Measurements from ENCODE around the gene ACVR1B. TPM values are rescaled to one million over a fixed set of nuclear protein-coding genes. Genes with fewer than 3 reads are reported as not detected.

ACVR1B gene
- total and polyA plus RNA-seq, 2 donors (not counting 1 experiment from before 2014, with no cell fraction given), result 3.4 to 10.6 TPM

DNA sequence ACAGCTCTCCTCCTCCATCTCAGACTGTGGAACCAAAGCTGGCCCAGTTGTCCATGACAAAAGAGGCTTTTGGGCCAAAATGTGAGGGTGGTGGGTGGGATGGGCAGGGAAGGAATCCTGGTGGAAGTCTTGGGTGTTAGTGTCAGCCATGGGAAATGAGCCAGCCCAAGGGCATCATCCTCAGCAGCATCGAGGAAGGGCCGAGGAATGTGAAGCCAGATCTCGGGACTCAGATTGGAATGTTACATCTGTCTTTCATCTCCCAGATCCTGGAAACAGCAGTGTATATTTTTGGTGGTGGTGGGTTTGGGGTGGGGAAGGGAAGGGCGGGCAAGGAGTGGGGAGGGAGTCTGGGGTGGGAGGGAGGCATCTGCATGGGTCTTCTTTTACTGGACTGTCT, 43.5 kb downstream of the ACVR1B start:
- intact Hi-C loops (cut with micrococcal nuclease), result no loop called here
- Mint-ChIP-seq H3K9me3 (ENCODE audit: insufficient read depth) (no peaks in the 10 kb centered on the region), H3K4me1 (peaks cover 2% of the 10 kb centered on the region), H3K27me3 (no peaks in the 10 kb centered on the region), H3K27ac (no peak overlapping the region), H3K4me3 (no peak overlapping the region)
- Histone ChIP-seq H3K36me3 (replicated peaks in 1 of 2; ENCODE audit: control extremely low read depth in 1 of 2, control insufficient read depth in 1 of 2, extremely low read depth in 1 of 2, insufficient read depth in 2 of 2, low read length in 1 of 2) (peaks cover 0 to 3% of the 10 kb centered on the region in 2 experiments), H3K27me3 (replicated peaks in 1 of 4; ENCODE audit: control extremely low read depth in 1 of 4, control insufficient read depth in 3 of 4, insufficient read depth in 4 of 4, low read length in 3 of 4) (no peaks in the 10 kb centered on the region), H4K20me1 (ENCODE audit: control insufficient read depth, insufficient read depth, low read length, poor library complexity, severe bottlenecking) (no peaks in the 10 kb centered on the region), H3K4me1 (ENCODE audit: control insufficient read depth in 2 of 2, insufficient read depth in 2 of 2, low read length in 2 of 2) (no peaks in the 10 kb centered on the region), H3K79me2 (ENCODE audit: control insufficient read depth, insufficient read depth, low read length) (no peaks in the 10 kb centered on the region), H3K4me2 (replicated peaks; ENCODE audit: low read depth, low read length, poor library complexity, severe bottlenecking) (no peak overlapping the region), H3K9ac (ENCODE audit: low read length) (no peak overlapping the region), H3K27ac (ENCODE audit: low read length in 2 of 2) (no peak overlapping the region), H3K9me3 (ENCODE audit: control extremely low read depth in 1 of 3, control insufficient read depth in 2 of 3, insufficient read depth in 1 of 3, low read length in 2 of 3) (no peaks in the 10 kb centered on the region), H2AFZ (ENCODE audit: insufficient read depth, low read depth, low read length, poor library complexity, severe bottlenecking) (no peak overlapping the region), H3K4me3 (ENCODE audit: control extremely low read depth in 1 of 5, extremely low read depth in 1 of 5, insufficient read depth in 1 of 5, low read depth in 2 of 5, low read length in 4 of 5) (no peak overlapping the region)
- TF ChIP-seq EZH2 (IDR thresholded peaks at IDR 0.05; ENCODE audit: borderline replicate concordance, insufficient read depth, low read depth, low read length, poor library complexity, severe bottlenecking), result no peak
- TF ChIP-seq, protein P1, sequence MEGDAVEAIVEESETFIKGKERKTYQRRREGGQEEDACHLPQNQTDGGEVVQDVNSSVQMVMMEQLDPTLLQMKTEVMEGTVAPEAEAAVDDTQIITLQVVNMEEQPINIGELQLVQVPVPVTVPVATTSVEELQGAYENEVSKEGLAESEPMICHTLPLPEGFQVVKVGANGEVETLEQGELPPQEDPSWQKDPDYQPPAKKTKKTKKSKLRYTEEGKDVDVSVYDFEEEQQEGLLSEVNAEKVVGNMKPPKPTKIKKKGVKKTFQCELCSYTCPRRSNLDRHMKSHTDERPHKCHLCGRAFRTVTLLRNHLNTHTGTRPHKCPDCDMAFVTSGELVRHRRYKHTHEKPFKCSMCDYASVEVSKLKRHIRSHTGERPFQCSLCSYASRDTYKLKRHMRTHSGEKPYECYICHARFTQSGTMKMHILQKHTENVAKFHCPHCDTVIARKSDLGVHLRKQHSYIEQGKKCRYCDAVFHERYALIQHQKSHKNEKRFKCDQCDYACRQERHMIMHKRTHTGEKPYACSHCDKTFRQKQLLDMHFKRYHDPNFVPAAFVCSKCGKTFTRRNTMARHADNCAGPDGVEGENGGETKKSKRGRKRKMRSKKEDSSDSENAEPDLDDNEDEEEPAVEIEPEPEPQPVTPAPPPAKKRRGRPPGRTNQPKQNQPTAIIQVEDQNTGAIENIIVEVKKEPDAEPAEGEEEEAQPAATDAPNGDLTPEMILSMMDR (IDR thresholded peaks at IDR 0.05), result no peak
- CTCF ChIA-PET, result interaction anchor here (1.0 to 21.2 kb wide), 6 partner anchors 10 to 128 kb away, joined by 3 to 707 read pairs (median 9); partner anchors contain the start of gene TAMALIN
- ATAC-seq (ENCODE audit: low read depth), result no peak
- WGBS (ENCODE audit: insufficient coverage), result 94% methylated on average over 4 of the region's 4 CpGs
- POLR2A ChIA-PET, result interaction anchor here (0.7 kb wide), 1 partner anchor 35 kb away, joined by 7 read pairs; no protein-coding TSS in a partner anchor
- no peak for DNase-seq

DNA sequence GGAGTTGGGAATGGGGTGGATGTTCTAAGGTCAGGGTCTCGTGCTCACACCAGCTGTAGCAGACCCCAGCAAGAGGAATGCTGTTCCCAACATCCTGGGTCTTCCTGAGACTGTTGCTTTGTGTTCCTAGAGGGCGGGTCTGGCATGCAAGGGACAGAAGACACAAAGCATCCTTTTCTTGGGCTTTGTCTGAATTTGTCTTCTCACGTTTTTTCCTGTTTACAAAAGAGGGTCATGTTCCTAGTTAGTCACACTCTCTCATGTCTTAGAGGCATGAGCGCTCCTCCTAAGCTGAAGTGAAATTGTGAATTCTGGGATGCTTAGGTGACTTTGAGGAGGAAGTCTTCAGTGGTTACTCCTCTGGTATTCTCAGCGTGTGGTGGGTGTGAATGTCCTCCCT, 45.6 kb downstream of the ACVR1B start:
- H3K27me3 ChIP-seq (replicated peaks in 1 of 4; ENCODE audit: control extremely low read depth in 1 of 4, control insufficient read depth in 3 of 4, insufficient read depth in 4 of 4, low read length in 3 of 4), result no peaks in the 10 kb centered on the region
- Mint-ChIP-seq H3K9me3 (ENCODE audit: insufficient read depth) (no peaks in the 10 kb centered on the region), H3K4me1 (peaks cover 2% of the 10 kb centered on the region), H3K27ac (no peak overlapping the region), H3K27me3 (no peaks in the 10 kb centered on the region), H3K4me3 (no peak overlapping the region)
- CTCF ChIA-PET, result interaction anchor here (1.4 to 21.2 kb wide), 3 partner anchors 8 to 85 kb away, joined by 3 to 707 read pairs (median 79); partner anchors contain the start of gene TAMALIN
- no peaks in the 10 kb centered on the region for H3K4me1 ChIP-seq (ENCODE audit: control insufficient read depth in 2 of 2, insufficient read depth in 2 of 2, low read length in 2 of 2)
- TF ChIP-seq EZH2 (IDR thresholded peaks at IDR 0.05; ENCODE audit: borderline replicate concordance, insufficient read depth, low read depth, low read length, poor library complexity, severe bottlenecking), result no peak
- TF ChIP-seq, protein P1 (IDR thresholded peaks at IDR 0.05), result no peak
- H3K79me2 ChIP-seq (ENCODE audit: control insufficient read depth, insufficient read depth, low read length), result no peaks in the 10 kb centered on the region
- H2AFZ ChIP-seq (ENCODE audit: insufficient read depth, low read depth, low read length, poor library complexity, severe bottlenecking), result no peak overlapping the region
- no peaks in the 10 kb centered on the region for H4K20me1 ChIP-seq (ENCODE audit: control insufficient read depth, insufficient read depth, low read length, poor library complexity, severe bottlenecking)
- ATAC-seq (ENCODE audit: low read depth), result no peak
- DNase-seq, result no peak
- 82% methylated on average over 2 of the region's 5 CpGs for WGBS (ENCODE audit: insufficient coverage)
- no peak overlapping the region for H3K4me3 ChIP-seq (ENCODE audit: control extremely low read depth in 1 of 5, extremely low read depth in 1 of 5, insufficient read depth in 1 of 5, low read depth in 2 of 5, low read length in 4 of 5)
- no peak overlapping the region for H3K4me2 ChIP-seq (replicated peaks; ENCODE audit: low read depth, low read length, poor library complexity, severe bottlenecking)
- peaks cover 0 to 3% of the 10 kb centered on the region in 2 experiments for H3K36me3 ChIP-seq (replicated peaks in 1 of 2; ENCODE audit: control extremely low read depth in 1 of 2, control insufficient read depth in 1 of 2, extremely low read depth in 1 of 2, insufficient read depth in 2 of 2, low read length in 1 of 2)
- no peak overlapping the region for H3K27ac ChIP-seq (ENCODE audit: low read length in 2 of 2)
- intact Hi-C loops (cut with micrococcal nuclease), result no loop called here
- H3K9ac ChIP-seq (ENCODE audit: low read length), result no peak overlapping the region
- POLR2A ChIA-PET, result no interaction called here
- no peaks in the 10 kb centered on the region for H3K9me3 ChIP-seq (ENCODE audit: control extremely low read depth in 1 of 3, control insufficient read depth in 2 of 3, insufficient read depth in 1 of 3, low read length in 2 of 3)

Measured in B cell (primary cell).